Measurements from ENCODE around the gene MSH4.

DNA sequence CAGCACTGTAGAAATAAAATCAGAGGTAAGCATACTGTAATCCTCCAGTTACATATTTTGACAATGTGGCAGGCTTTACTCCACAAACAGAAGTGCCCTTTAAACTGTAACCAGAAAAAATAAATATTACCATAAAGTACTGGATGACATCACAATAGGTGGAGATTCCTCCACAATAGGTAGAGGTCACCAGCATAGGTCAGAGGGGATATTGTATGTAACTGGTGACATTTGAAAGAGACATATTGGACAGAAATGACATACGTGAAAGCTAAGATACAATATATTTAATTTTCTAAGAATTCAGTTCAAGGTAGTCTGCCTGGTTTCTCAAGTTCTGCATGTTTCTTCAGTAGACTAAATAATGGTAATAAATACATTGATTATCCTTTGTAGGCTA, 135.6 kb downstream of the MSH4 start, which contains the start of gene ASB17:
- no peak for TF ChIP-seq CEBPB (IDR thresholded peaks at IDR 0.05)
- no peak for TF ChIP-seq JUNB (IDR thresholded peaks at IDR 0.05)
- TF ChIP-seq, protein P1, sequence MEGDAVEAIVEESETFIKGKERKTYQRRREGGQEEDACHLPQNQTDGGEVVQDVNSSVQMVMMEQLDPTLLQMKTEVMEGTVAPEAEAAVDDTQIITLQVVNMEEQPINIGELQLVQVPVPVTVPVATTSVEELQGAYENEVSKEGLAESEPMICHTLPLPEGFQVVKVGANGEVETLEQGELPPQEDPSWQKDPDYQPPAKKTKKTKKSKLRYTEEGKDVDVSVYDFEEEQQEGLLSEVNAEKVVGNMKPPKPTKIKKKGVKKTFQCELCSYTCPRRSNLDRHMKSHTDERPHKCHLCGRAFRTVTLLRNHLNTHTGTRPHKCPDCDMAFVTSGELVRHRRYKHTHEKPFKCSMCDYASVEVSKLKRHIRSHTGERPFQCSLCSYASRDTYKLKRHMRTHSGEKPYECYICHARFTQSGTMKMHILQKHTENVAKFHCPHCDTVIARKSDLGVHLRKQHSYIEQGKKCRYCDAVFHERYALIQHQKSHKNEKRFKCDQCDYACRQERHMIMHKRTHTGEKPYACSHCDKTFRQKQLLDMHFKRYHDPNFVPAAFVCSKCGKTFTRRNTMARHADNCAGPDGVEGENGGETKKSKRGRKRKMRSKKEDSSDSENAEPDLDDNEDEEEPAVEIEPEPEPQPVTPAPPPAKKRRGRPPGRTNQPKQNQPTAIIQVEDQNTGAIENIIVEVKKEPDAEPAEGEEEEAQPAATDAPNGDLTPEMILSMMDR (IDR thresholded peaks at IDR 0.05), result no peak
- TF ChIP-seq JUN (IDR thresholded peaks at IDR 0.05), result no peak
- no peak for TF ChIP-seq POLR2A (IDR thresholded peaks at IDR 0.05; ENCODE audit: low read length)
- TF ChIP-seq ZNF302 (CRISPR knock-in tag; IDR thresholded peaks at IDR 0.05), result no peak
- no peak for TF ChIP-seq RFX5 (IDR thresholded peaks at IDR 0.05)
- no peak for TF ChIP-seq CBX8 (IDR thresholded peaks at IDR 0.05)
- no peak for TF ChIP-seq PHF8 (IDR thresholded peaks at IDR 0.05; ENCODE audit: borderline replicate concordance, low read depth)
- no peak for TF ChIP-seq MAFK (IDR thresholded peaks at IDR 0.05; ENCODE audit: partially characterized antibody)
- TF ChIP-seq, protein P2, sequence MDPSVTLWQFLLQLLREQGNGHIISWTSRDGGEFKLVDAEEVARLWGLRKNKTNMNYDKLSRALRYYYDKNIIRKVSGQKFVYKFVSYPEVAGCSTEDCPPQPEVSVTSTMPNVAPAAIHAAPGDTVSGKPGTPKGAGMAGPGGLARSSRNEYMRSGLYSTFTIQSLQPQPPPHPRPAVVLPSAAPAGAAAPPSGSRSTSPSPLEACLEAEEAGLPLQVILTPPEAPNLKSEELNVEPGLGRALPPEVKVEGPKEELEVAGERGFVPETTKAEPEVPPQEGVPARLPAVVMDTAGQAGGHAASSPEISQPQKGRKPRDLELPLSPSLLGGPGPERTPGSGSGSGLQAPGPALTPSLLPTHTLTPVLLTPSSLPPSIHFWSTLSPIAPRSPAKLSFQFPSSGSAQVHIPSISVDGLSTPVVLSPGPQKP (IDR thresholded peaks at IDR 0.05; ENCODE audit: low read depth, low read length), result no peak

All from A549 (cell line).